Measurements from ENCODE around the gene GJC2.
"Not testable (repeated sequence)": the region's sequence is repeated elsewhere in the genome, so short reads cannot be mapped to it uniquely, and the experiment has no call there.

GJC2 gene

GRCh38 chr1:228174482-228175315 lies 25.0 kb downstream of the GJC2 start:
- no peak for DNase-seq

GRCh38 chr1:228175316-228176023 lies 25.7 kb downstream of the GJC2 start:
- DNase-seq: no peak

GRCh38 chr1:228176024-228176395 lies 26.3 kb downstream of the GJC2 start:
- no peak for DNase-seq

GRCh38 chr1:228176461-228177182 lies 26.9 kb downstream of the GJC2 start:
- no peak for DNase-seq

- no peak for DNase-seq
These were observed 27.4 kb downstream of the GJC2 start for GRCh38 chr1:228177183-228177475.

- DNase-seq: no peak
These were observed 28.3 kb downstream of the GJC2 start for GRCh38 chr1:228177721-228178710.

GRCh38 chr1:228178737-228179684 lies 29.3 kb downstream of the GJC2 start:
- DNase-seq: no peak

GRCh38 chr1:228180271-228180958 lies 30.7 kb downstream of the GJC2 start:
- no peak for DNase-seq

GRCh38 chr1:228180959-228181644 lies 31.4 kb downstream of the GJC2 start:
- DNase-seq: no peak

GRCh38 chr1:228181645-228182034 lies 31.9 kb downstream of the GJC2 start:
- DNase-seq: no peak

- no peak for DNase-seq
These were observed 32.7 kb downstream of the GJC2 start for GRCh38 chr1:228182296-228183030.

GRCh38 chr1:228184152-228184551 lies 34.4 kb downstream of the GJC2 start:
- no peak for DNase-seq

GRCh38 chr1:228185641-228185965 lies 35.9 kb downstream of the GJC2 start:
- no peak for DNase-seq

- not testable (repeated sequence) for DNase-seq
These were observed 38.5 kb downstream of the GJC2 start for GRCh38 chr1:228188249-228188648.

GRCh38 chr1:228190182-228190581 lies 40.5 kb downstream of the GJC2 start:
- DNase-seq: no peak

GRCh38 chr1:228190778-228191177 lies 41.0 kb downstream of the GJC2 start:
- DNase-seq: no peak

- no peak for DNase-seq
These were observed 44.7 kb downstream of the GJC2 start for GRCh38 chr1:228194436-228194835.

GRCh38 chr1:228194921-228195812 lies 45.4 kb downstream of the GJC2 start:
- no peak for DNase-seq
